Measurements from ENCODE around the gene OSBPL7.

Gene OSBPL7, protein sequence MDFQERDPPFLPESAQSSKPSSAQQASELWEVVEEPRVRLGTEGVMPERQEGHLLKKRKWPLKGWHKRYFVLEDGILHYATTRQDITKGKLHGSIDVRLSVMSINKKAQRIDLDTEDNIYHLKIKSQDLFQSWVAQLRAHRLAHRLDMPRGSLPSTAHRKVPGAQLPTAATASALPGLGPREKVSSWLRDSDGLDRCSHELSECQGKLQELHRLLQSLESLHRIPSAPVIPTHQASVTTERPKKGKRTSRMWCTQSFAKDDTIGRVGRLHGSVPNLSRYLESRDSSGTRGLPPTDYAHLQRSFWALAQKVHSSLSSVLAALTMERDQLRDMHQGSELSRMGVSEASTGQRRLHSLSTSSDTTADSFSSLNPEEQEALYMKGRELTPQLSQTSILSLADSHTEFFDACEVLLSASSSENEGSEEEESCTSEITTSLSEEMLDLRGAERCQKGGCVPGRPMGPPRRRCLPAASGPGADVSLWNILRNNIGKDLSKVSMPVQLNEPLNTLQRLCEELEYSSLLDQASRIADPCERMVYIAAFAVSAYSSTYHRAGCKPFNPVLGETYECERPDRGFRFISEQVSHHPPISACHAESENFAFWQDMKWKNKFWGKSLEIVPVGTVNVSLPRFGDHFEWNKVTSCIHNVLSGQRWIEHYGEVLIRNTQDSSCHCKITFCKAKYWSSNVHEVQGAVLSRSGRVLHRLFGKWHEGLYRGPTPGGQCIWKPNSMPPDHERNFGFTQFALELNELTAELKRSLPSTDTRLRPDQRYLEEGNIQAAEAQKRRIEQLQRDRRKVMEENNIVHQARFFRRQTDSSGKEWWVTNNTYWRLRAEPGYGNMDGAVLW

DNA sequence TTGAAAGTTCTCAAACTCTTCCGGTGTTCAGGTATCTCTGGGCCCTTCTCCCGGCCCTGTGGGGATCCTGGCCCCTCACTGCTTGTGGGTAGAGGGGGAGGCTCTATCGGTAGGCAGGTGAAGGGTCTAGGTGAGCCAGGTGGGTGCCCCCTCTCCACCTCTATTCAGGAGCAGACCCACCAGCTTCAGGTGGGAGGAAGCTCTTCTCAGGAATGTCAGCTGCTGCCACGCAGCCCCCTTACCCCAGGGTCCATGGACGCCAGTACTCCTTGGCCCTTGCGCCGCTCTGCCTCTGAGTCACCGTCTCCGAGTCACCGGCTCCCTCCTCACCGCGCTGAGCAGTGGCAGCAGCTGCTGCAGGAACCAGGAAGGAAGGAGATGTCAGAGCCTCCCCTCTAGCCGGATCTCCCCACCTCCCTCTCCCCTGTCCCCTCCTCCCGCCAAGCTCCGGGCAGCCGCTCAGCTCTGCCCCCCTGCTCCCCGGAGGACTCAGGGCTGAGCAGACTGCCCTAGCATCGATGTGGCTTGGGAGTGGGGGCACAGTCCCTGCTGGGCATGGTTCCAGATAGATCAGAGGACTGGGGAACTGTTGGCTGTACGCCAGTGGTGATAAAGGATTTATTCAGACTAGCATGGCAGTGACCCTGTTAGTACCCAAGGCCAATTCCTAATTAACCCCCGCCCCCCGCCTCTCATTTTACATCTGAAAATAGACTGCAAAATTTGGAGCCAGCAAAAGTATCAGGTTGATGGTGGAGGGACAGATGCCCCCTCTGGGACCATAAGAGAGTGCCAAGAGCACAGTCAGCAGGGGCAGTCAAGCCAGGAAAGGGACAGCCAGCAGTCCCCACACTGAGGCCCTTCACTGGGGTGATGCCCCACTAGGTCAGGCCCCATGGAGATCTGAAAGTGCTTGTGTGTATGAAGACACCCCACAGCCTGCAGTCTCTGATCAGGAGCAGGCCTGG lies at the start of gene OSBPL7:
TSS of gene OSBPL7 (minus strand) at position 371 of the 968 bp plus-strand sequence. CDS start 1,516 bp downstream, outside the sequence.
- peak in 50 of 51 donors; percentile 10 to 86 (median 65) for DNase-seq

DNA sequence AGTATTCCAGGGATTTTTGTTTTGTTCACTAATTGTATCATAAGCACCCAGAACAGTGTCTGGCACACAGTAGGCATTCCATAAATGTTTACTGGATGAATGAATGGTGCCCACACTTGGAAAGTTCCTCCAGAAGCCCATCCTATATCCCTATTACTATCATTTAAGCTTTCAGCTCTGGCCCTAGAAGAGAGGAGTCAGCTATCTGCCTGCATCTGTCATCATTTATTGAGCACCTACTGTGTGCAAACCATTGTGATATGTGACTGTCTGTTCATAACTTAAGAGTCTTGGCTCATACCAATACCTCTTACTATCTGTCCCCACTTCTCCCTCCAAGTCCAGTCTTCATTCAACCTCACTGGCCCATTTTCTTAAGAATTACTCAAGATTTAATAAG lies 49.5 kb upstream of the OSBPL7 start:
- DNase-seq, result no peak

DNA sequence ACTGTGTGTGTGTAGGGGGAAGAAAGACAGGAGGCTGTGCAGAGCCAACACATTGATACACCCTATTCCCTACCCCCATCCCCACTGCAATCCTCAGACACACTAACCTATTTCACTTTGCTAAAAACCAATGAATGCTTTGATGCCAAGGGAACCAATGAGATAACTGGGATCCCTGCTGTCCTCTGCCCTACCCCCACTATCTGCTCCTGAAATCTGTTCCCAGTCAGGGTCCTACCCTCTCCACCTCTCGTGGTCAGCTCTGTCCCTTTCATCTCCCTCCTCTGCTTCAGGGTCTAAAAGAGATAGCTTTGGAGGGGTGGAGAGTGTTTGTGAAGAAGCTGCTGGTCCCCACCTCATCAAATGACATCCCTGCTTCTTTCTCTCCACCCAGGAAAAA lies 48.5 kb upstream of the OSBPL7 start:
- DNase-seq, result no peak

DNA sequence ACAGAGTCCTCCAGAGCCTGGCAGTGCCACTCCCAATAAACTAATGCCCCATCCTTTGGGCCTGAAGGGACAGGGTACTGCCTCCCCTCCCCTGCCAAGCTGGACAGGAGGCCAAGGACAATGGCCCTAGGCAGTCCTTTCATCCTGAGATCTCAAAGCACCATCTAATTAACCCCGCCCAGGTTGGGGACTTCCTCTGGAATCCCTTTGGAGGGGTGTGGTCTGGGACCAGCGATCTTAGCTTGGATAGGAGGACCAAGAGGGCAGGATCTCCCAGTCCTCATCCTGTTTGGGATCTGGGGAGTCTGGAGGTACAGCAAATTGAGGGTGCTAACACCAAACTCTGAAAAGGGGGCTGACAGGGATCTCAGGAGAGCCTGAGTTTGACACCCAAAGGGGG lies 47.5 kb upstream of the OSBPL7 start:
- no peak for DNase-seq

DNA sequence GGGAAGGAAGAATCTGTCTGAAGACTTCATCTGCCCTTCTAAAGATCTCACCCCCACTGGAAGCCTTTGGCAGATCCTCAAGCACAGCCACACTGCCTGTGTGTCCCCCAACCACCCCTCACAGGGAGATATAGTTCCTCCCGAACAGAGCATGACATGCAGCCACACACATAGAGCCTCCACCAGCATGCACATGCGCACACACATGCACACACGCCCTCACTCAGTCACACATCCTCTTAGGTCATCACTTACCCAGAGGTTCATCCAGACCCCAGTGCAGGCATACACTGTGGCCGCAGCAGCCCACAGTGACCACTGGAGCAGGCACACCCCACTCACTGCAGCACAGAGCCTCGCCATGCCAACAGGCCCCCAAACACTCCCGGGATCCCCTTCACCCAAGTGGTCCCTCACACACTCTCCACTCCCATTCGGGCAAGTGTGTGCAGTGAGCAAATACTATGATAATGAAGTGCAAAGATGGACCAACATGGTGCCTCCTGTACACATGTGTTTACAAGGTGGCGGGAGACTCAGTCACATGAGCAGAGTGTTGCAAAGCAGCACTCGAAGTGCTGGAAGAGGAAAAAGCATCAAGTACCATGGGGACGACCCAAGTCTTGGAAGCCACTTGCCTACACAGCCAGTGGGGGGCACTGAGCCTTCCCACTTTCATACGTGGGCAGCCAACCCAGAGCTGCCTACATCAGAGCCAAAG lies 46.4 kb upstream of the OSBPL7 start:
- no peak for DNase-seq

DNA sequence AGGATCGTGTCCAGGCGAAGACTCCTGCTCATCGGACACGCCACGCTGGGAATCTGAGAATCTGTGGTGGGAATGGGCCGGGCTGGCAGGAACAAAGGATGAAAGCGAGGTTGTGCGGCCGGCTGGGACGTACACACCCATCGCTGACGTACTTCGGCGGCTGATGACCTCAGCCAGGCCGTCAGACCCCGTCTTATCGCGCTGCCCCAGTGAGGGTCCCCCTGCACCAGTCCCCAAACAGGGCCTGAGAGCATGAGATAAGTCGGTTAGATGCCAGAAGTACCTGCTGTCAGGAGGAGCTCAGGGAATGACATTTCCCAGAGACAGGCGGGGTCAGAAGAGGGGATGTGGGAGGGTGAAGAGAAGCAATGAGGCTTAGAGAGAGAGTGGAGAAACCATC lies 45.3 kb upstream of the OSBPL7 start:
- DNase-seq, result no peak

DNA sequence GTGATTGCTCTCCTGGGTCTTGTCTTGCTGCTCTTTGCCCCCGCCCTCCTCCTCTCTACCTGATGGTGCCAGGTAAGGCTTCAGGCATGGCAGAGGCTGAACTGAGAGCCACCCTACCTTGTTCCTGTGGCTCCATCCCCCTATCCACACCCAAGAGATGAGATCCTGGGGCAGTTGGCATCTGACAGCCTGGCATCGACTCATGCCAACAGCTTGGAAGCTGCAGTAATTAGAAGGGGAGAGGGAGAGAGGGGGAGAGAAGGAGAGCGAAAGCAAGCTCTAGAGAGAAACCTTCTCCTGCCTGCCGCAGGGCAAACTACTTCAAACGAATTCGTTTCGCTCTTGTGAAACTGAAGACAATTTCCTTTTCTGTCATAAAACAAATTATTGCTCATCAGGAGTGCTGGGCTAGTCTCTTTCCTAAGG lies 43.2 kb upstream of the OSBPL7 start:
- no peak for DNase-seq

DNA sequence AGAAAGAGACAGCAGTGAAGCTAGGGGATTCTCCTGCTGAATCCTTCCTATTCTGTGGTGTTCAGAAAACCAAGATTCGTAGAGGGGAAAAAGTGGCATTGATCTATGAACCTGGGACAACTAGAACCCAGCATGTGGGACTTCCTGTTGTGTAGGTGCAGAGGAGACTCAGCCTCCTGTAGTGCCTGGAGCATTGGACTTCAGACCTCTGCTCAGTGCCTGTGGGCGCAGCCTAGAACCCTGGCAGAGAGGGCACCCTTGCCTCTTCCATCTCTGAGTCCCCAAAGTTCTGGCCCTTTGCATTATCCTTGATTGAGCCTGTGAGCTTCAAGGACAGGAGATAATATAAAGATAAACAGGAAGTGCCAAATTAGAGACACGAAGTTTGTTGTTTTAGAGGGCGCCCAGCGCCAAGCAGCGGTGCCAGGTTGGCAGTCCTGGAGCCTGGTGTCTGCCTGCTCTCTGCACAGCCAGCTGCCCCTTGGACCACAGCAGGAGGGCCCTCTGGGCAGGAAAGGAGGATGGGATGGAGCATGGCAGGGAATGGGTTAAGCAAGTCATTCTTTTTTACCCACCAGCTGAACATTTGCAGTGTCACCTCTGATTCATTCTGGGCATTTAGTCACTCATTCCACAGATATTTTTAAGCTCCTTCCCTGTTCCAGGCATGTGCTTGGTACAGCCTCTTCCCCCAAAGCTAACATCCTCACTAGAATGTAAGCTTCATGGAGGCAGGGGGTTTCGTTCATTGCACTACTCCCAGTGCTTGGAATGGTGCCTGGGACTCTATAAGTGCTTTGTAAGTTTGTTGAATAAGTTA lies 41.2 kb upstream of the OSBPL7 start:
- DNase-seq, result no peak

DNA sequence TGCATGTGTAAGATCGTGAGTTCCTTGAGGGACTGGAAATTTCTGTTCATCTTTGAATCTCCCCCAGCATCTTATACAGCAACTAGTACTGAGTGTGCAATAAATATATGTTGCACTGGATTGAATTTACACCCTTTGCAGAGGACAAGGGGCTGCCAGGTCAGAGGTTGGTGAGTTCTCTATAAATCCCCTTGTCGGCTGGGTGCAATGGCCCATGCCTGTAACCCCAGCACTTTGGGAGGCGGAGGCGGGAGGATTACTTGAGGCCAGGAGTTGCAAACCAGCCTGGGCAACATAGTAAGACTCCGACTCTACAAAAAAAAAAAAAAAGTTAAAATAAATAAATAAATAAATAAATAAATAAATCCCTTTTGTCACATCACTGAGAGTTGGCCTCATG lies 38.8 kb upstream of the OSBPL7 start:
- DNase-seq, result no peak

DNA sequence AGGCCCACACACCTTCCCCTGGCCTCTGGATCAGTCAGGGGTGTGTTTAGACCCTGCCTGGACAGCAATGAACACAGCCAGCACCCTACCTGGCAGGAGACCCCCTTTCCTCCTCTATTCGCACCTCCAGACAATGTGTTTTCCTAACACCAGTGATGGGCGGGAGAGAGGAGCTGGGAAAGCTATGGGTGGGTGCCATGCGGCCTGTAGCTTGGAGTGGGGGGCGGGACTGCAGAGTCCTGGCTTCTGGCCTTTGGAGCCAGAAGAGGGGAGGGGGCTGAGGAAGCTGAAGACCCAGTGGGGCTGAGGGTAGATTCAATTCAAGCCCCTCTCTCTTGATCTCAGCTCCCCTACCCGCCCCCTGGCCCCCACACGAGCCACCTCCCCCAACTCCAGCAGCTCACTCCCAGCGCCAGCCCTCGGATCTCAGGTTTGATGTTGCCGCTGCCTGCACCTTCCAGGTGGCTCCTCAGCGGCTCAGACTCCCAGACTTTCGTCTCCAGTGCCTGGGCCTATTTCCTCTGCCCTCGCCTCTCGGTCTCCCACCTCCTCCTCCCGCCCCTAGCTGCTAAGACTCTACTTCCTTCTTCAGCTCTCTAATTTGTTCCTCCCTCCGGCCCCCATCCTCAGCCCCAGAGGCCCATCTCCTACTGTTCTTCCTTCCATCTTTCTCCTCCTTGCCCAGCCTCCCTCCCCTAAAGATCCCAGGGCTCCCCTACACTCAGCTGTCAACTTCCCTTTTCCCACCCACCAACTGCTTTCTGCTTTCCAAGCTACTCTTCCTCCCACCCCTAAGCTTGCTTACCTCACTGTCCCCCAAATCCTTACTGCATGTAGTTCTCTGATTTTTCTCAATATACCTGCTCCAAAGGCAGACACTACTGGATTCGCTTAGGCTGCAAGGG lies 36.2 kb upstream of the OSBPL7 start:
- DNase-seq, result no peak

DNA sequence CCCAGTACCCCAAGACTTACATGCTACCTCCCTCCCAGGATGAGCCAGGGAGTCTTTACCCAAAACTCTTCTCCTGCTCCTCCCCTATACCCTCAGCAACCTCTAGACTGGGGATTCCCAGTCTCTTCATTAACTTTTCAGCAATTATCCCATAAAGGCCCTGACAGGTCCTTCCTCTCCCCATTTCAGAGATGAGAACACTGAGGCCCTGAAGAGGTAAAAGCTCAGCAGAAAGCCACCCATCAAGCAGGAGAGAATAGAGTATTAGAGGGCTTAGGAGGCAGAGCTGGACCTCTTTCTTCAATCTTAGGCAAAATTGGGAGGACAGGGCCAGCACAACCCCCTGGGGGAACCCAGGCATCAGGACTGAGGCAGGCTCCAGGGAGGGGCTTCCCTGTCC lies 35.2 kb upstream of the OSBPL7 start:
- DNase-seq, result no peak

DNA sequence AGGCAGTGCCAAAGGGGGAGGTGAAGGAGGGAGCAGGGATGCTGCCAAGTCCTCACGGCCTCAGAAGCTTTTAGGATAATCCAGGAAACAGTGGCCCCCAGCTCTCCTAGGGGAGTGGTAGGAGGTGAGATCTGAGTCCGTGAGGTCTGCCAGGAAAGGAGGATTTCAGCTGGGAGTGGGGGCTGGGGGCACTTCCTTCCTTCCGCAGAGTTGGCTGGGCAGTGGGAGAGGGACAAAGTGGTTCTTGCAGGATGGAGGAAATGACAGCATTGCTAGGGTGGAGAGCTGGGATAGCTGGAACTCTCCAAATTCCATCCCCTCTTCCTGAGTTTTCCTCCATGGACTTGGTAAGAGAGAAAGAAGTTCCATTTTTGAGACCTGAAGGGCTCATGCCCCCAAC lies 34.1 kb upstream of the OSBPL7 start:
- DNase-seq, result no peak

DNA sequence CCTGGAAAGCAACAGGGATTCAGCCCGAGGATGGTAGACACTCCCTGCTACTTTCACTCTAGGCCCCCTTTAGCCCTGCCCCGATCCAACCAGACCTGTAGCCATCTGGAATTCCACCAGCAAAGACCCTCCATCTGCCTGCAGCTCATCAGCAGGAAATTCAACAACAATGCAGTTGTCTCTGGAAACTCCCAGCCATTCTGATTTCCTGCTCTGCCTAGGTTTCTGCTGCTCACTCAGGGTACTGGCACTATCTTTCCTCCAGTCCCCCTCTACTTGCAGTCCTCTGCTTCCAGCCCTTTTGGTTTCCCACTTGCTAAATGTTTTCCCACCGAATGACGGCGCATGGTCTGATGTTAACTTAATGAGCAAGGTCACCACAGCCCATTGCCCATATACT lies 32.0 kb upstream of the OSBPL7 start:
- DNase-seq, result no peak

DNA sequence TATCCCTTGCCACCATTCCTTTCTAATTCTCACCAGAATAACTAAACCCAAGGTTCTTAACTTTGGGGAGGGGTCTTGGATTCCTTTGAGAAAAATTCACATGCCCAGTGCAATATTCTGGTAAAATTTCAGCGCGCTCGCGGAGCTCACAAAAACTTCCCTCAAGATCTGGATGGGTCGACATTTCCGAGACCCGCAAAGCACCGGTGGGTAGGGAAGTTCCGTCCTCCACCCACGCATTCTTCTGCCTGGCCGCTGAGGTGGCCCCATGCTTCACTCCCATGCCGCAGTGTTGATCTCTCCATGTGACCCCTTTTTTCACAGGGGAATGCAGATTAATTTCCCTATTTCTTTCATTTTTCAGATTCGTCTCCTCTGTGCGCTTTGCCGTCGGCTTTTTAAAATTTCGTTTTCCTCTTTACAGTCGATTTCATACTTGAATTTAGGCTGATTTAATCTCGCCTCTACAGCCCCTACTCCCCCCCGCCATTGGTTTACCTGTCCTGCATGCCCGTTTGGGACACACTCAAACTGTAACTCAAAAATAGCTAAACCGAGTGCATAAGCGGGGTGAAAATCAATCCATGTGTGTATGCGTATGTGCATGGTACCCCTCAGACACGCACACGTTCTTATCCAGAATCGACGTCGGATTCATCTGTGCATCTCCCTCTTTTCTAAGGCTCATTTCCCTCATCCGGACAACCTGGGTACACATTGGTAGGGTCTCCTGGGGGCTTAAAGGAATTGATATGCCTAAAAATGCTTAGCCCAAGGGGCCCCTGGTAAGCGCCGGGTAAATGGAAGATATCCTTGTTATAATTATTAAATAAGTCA lies 30.7 kb upstream of the OSBPL7 start:
- DNase-seq, result no peak

DNA sequence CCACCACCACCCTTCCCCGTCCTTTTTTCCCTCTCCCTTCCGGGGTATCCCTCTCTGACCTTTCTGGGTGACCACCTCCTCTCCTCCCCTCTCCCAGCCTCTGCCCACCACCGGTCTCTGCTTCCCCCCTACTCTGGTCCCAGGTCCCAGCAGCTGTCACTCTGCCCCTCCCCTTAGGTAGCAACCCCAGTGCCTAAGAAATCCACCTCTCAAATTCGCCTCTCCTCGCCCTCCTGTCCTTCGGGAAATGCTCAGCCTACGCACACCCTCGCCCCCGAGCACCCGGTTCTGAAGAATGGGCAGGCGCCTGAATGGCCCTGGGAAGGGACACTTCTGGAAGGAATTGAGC lies 30.1 kb upstream of the OSBPL7 start:
- DNase-seq, result no peak

DNA sequence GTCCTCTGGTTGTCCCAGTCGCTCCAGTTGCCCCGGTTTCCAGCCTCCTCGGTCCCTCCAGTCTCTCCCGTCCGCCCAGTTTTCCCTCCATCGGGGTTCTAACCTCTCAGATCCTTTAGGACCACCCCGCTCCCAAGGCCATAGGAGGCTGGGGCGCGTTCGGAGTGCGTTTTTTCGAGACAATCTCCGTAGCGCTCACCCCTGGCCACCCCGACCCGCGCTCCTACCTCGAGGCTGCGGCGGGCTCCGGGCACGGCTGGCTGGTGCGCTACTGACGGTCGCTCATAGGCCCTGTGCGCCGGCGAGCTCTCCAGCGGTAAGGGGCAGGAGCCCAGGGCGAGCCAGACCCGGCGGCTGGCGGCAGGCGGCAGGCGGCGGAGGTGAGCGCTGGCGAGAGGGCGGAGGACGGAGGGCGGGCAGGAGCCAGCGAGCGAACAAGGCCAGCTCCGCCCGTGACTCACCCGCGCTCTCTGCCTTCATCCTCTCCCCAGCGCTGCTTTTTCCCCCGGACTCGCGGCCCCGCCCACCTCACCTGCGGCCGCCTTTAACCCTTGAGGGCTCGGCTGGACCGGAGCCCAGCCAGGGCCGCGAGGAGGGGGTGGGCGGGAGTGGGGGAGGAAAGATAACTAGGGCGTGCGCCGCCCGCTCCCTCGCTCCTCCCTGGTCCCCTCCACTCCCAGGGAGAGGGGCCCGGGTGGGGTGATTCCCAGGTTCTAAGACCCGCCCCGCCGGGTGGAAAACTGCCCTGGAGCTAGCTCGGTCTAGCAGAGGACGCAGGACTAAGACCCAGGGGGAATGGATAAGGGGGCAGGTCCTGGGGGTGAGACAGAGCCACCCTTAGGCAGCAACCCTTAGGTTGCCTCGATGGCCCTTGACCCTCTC lies 29.3 kb upstream of the OSBPL7 start, which contains the start of gene SP6:
TSS of gene SP6 (minus strand) at position 472 of the 882 bp plus-strand sequence. CDS start 2,734 bp downstream, outside the sequence.
- peak in 2 of 51 donors; percentile 6 to 7 for DNase-seq

DNA sequence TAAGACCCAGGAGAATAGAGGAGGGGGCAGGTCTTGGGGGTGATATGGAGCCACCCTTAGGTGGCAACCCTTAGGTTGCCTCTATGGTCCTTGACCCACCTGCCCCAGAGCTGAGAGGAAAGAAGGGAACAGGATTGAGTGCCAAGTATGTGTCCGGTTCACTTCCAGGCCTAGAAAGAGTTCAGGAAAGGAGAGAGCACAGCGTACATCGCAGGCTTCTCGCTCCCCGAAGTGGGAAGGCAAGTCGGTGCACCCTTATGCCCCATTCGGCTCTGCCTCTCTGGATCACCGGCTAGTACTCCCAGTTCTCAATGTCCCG lies 28.7 kb upstream of the OSBPL7 start:
- no peak for DNase-seq
